GM18867 (cell line): ENCODE measurements around the gene CHRNA10.
"Not testable (repeated sequence)": the region's sequence is repeated elsewhere in the genome, so short reads cannot be mapped to it uniquely, and the experiment has no call there.

Experiments used
- ATAC-seq: cut with Tn5 transposase; IDR thresholded peaks from one replicate; pipeline ENCODE4 v1.9.1; 2021; ENCODE audit warnings: mild to moderate bottlenecking, moderate library complexity; ENCODE audit not compliant: unreplicated experiment

CHRNA10 gene

DNA sequence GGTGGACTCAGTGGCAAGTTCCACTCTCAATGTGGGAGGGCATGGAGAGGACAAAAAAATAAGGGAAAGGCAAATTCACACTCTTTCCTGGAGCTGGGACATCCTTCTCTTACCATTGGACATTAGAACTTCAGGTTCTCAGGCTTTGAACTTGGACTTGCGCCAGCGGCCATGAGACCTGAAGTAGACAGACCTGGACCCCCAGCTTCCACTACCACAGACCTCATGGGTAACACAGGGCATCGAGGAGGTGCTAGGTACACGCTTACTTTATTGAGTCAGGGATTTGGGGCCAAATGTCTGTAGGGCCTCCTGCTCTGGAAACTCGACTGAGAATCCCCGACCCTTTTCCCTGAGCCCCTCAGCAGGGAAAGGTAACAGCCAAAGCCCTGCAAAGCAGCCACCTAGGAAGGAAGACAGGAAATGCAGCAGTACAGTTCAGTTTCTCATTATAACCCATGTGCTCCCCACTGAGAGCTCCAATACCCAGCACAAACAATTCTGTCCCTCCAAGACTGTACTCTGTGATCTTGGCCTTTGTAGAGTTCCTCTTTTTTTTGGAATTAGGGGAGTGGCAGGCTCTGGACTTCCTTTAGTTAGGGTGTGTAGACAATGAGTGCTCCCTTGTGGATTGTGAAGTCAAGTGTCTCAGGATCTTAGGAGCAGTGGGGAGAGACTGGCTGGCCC is 5.7 kb downstream of the CHRNA10 start:
- ATAC-seq, result no peak

- no peak for ATAC-seq
Observed at GRCh38 chr11:3664032-3664630, 7.1 kb downstream of the CHRNA10 start.

GRCh38 chr11:3662856-3663255 is 8.3 kb downstream of the CHRNA10 start:
- no peak for ATAC-seq

- no peak for ATAC-seq
Observed at GRCh38 chr11:3660960-3661359, 10.2 kb downstream of the CHRNA10 start.

DNA sequence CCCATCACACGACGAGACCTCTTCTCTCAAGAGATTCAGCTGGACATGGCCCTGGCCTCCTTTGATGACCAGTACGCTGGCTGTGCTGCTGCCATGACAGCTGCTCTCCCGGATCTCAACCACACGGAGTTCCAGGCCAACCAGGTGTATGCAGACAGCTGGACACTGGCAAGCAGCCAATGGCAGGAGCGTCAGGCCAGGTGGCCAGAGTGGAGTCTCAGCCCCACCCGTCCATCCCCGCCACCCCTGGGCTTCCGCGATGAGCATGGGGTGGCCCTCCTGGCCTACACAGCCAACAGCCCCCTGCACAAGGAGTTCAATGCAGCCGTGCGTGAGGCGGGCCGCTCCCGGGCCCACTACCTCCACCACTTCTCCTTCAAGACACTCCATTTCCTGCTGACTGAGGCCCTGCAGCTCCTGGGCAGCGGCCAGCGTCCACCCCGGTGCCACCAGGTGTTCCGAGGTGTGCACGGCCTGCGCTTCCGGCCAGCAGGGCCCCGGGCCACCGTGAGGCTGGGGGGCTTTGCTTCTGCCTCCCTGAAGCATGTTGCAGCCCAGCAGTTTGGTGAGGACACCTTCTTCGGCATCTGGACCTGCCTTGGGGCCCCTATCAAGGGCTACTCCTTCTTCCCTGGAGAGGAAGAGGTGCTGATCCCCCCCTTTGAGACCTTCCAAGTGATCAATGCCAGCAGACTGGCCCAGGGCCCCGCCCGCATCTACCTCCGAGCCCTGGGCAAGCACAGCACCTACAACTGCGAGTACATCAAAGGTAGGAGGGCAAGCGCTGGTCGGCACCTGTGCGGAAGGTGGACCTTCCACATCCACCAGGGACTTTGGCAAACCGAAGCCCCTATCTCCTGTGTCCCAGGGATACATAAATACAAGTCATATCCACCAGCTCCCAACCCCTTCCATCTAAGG is 11.3 kb downstream of the CHRNA10 start:
- ATAC-seq, result no peak

DNA sequence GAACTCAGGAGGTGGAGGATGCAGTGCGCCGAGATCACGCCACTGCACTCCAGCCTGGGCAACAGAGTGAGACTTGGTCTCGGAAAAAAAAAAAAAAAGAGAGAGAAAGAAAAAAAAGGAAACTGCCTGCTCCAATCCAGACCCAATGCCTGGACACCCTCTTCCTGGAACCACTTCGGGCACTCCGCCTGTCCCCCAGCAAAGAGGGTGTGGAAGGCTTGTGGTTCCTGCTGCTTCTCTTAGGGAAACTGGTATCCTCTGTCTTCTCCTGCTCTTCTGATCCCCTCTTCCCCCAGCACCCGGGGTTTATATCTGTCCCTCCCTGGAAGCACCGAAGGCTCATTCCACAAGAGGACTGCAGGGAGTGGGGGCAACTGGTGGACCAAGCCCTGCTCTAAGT is 12.9 kb downstream of the CHRNA10 start:
- ATAC-seq, result no peak

DNA sequence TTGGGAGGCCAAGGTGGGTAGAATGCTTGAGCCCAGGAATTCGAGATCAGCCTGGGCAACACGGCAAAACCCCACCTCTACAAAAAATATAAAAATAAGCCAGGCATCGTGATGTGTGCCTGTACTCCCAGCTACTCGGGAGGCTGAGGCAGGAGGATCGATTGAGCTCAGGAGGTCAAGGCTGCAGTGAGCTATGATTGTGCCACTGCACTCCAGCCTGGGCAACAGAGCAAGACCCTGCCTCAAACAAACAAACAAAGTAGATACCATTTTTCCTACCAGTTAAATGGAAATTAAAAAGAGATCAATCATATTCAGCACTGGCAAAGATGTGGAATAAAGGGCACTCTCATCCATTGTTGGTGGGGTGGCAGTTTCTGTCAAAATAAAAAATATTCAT is 13.9 kb downstream of the CHRNA10 start:
- not testable (repeated sequence) for ATAC-seq

GRCh38 chr11:3655547-3655946 is 15.6 kb downstream of the CHRNA10 start:
- ATAC-seq, result no peak

GRCh38 chr11:3652514-3652913 is 18.7 kb downstream of the CHRNA10 start:
- not testable (repeated sequence) for ATAC-seq

DNA sequence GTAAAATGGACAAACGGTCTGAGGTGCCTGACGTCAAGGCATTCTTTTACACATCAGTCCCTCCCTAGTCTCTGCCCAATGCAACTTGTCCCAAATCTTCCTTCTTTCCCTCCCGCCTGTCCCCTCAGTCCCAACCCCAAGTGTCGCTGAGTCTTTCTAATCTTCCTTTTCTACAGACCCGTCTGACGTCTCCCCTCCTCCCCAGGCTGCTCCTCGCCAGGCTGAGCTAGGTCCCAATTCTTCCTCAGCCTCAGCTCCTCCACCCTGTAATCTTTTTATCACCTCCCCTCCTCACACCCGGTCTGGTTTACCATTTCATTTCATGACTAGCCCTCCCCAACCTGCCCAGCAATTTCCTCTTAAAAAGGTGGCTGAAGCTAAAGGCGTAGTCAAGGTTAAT is 21.8 kb downstream of the CHRNA10 start:
- not testable (repeated sequence) for ATAC-seq

DNA sequence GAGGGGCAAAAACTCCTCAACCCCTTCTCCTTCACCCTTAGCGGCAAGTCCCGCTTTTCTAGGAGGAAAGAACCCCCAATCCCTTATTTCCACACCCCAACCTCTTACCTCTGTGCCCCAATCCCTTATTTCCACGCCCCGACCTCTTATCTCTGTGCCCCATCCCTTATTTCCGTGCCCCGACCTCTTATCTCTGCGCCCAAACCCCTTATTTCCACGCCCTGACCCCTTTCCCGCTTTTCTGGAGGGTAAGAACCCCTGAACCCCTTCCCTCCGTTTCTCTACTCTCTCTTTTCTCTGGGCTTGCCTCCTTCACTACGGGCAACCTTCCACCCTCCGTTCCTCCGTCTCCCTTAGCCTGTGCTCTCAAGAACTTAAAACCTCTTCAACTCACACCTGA is 22.3 kb downstream of the CHRNA10 start:
- ATAC-seq, result not testable (repeated sequence)

- no peak for ATAC-seq
Observed at GRCh38 chr11:3645552-3645951, 25.6 kb downstream of the CHRNA10 start.

GRCh38 chr11:3644817-3645235 is 26.4 kb downstream of the CHRNA10 start, which contains the start of gene ART1:
Gene ART1 (plus strand): TSS chr11:3645128. CDS start chr11:3659214, 14,086 bp downstream.
- no peak for ATAC-seq

DNA sequence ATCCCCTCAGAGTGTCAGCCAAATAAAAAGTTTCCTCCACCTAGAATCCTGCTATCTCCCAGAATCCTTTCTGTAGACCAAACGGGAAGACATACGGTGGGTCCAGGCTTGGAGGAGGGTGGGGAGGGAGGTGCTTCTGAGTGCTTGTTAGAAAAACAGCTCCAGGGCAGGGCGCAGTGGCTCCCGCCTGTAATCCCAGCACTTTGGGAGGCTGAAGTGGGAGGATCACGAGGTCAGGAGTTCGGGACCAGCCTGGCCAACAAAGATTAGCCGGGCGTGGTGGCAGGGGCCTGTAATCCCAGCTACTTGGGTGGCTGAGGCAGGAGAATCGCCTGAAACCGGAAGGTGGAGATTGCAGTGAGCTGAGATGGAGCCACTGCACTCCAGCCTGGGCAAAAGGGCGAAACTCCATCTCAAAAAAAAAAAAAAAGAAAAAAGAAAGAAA is 28.1 kb downstream of the CHRNA10 start:
- not testable (repeated sequence) for ATAC-seq

DNA sequence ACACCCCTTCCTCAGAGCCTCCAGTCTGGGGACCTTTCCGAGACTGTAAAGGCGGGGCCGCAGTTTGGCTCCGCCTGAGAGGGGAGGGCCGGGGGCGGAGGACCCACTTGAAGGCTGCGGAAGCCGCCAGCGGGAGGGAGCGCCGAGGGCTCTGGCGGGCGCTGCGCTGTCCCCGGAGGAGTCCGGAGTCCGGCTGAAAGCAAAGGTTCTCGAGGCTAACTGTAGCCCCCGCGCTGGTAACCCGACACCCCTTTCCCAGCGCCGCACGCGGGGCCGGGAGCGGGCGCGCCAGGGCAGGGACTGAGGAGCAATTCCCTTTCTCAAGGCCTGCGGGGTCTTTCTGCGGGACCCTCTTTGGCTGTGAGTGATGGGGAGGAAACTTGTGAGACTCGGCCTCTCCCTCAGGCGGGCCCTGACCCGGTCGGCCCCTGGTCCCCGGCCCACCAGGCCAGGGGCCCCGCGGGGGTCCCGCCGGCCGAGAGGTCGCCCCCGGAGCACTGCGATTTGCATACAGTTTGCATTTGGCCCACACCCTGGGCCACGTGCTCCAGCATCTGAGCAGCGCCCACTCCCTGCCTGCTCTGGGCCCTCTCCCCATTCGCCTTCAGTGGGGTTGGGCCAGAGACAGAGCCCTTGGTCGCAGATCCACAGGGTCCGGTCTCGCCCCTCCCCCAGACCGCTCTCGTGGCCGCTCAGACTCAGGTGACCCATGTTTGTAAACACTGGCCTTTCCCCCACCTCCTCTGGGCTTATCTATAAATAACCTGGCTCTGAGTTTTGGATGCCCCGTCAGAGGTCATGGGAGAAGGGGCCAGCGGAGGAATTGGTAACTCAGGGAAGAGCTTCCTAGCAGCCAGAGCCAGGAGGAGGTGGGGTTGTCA is 28.9 kb downstream of the CHRNA10 start:
- no peak for ATAC-seq

- no peak for ATAC-seq
Observed at GRCh38 chr11:3641701-3642070, 29.5 kb downstream of the CHRNA10 start, which contains the start of gene ART5. Gene ART5 (minus strand): TSS chr11:3641992. CDS start chr11:3641862, 130 bp downstream.

GRCh38 chr11:3641191-3641590 is 30.0 kb downstream of the CHRNA10 start:
- no peak for ATAC-seq

- no peak for ATAC-seq
Observed at GRCh38 chr11:3639841-3640240, 31.3 kb downstream of the CHRNA10 start.

DNA sequence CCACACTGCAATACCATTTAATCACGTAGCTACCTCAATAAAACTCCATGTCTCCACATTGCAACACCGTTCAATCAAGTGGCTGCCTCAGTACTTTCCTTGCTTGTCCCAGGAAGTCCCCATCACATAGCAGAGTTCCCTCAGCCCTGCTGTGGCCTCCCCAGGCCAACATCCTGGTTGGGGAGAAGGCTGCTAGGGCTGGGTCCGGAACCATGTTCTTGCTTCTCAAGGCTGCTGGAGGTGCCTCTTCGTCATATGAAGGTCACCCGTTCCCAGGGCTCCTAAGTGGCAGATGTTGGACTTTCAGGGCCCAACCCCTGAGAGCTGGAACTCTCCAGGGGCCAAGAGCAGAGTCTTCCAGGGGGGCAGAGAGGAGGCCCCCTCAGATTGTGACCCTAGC is 32.7 kb downstream of the CHRNA10 start:
- ATAC-seq, result no peak

- no peak for ATAC-seq
Observed at GRCh38 chr11:3637201-3637600, 34.0 kb downstream of the CHRNA10 start.
